Activated CD4-positive, alpha-beta T cell treated with anti-CD3 and anti-CD28 coated beads, Interleukin-2, Interleukin-6, amounts not matched to agents 100 ng/mL and 50 ng/mL, durations not matched to agents 16 hours and 8 hours (primary cell): ENCODE measurements around the gene IQSEC1.
A peak's percentile ranks its signal among the peaks of the same experiment; 100 is the strongest.

Experiments
- DNase-seq: peaks from one replicate; pipeline ENCODE4 v3.0.0-alpha.2; 2020

Gene IQSEC1

GRCh38 chr3:13073326-13074005 lies at the start of gene IQSEC1:
TSS of gene IQSEC1 (minus strand) at chr3:13073429. CDS start at chr3:13073014, 415 bp downstream.
- peak; percentile 63 for DNase-seq

- no peak for DNase-seq
Observed at GRCh38 chr3:13122081-13123012, 49.1 kb upstream of the IQSEC1 start.

GRCh38 chr3:13121553-13122001 lies 48.3 kb upstream of the IQSEC1 start:
- no peak for DNase-seq

- no peak for DNase-seq
Observed at GRCh38 chr3:13120928-13121552, 47.8 kb upstream of the IQSEC1 start.

GRCh38 chr3:13120289-13120927 lies 47.2 kb upstream of the IQSEC1 start:
- DNase-seq: no peak

- DNase-seq: no peak
Observed at GRCh38 chr3:13119471-13120220, 46.4 kb upstream of the IQSEC1 start.

- DNase-seq: no peak
Observed at GRCh38 chr3:13116426-13116825, 43.2 kb upstream of the IQSEC1 start.

- no peak for DNase-seq
Observed at GRCh38 chr3:13115991-13116390, 42.8 kb upstream of the IQSEC1 start.

GRCh38 chr3:13115576-13115910 lies 42.3 kb upstream of the IQSEC1 start:
- DNase-seq: no peak

GRCh38 chr3:13114811-13115575 lies 41.8 kb upstream of the IQSEC1 start:
- DNase-seq: no peak

GRCh38 chr3:13113346-13114330 lies 40.4 kb upstream of the IQSEC1 start:
- DNase-seq: no peak

- no peak for DNase-seq
Observed at GRCh38 chr3:13112521-13113345, 39.5 kb upstream of the IQSEC1 start.

GRCh38 chr3:13111873-13112520 lies 38.8 kb upstream of the IQSEC1 start:
- DNase-seq: no peak

- DNase-seq: no peak
Observed at GRCh38 chr3:13111173-13111872, 38.1 kb upstream of the IQSEC1 start.

- peak; percentile 21 for DNase-seq
Observed at GRCh38 chr3:13110678-13111116, 37.5 kb upstream of the IQSEC1 start.

GRCh38 chr3:13109516-13109915 lies 36.3 kb upstream of the IQSEC1 start:
- no peak for DNase-seq

- DNase-seq: no peak
Observed at GRCh38 chr3:13108861-13109260, 35.6 kb upstream of the IQSEC1 start.

GRCh38 chr3:13107661-13108060 lies 34.4 kb upstream of the IQSEC1 start:
- DNase-seq: no peak
